Sigmoid colon (tissue), 7 donors: ENCODE results near the gene ABCG4. TPM values are rescaled to one million over a fixed set of nuclear protein-coding genes. Genes with fewer than 3 reads are reported as not detected.
A peak's percentile ranks its signal among the peaks of the same experiment; 100 is the strongest.
"Not testable (repeated sequence)": the region's sequence is repeated elsewhere in the genome, so short reads cannot be mapped to it uniquely, and the experiment has no call there.

Experiments used
- DNase-seq: peaks from one replicate; pipeline ENCODE4 v3.0.0-alpha.2; 2019
- H3K27ac ChIP-seq, 4 donors: fragments of 200-600 bp; sonication (generic); one replicate each; pipeline ENCODE4 v1.5.1; 2016 to 2019; ENCODE audit warnings: mild to moderate bottlenecking in 1 of 4
- H3K27me3 ChIP-seq, 3 donors: fragments of 200-600 bp; sonication (generic); one replicate each; pipeline ENCODE4 v1.5.1; 2019; ENCODE audit warnings: mild to moderate bottlenecking in 1 of 3
- H3K36me3 ChIP-seq, 4 donors: fragments of 200-600 bp; sonication (generic); one replicate each; pipeline ENCODE4 v1.5.1; 2016 to 2019
- H3K4me1 ChIP-seq, 4 donors: fragments of 200-600 bp; sonication (generic); one replicate each; pipeline ENCODE4 v1.5.1; 2017 to 2019
- H3K4me3 ChIP-seq, 4 donors: fragments of 200-600 bp; sonication (generic); one replicate each; pipeline ENCODE4 v1.5.1; 2017 to 2019; ENCODE audit warnings: mild to moderate bottlenecking in 2 of 4, moderate library complexity in 1 of 4
- H3K9me3 ChIP-seq, 4 donors: fragments of 200-600 bp in 3 of 4; sonication (generic) in 3 of 4; one replicate each; pipeline versions ENCODE4 v1.5.1 to v1.6.1; 2013 to 2019
- CTCF ChIP-seq, 4 experiments: fragments of 450-650 bp in 3 of 4; fragments of 200-600 bp in 1 of 4; IDR thresholded peaks; one replicate each; pipeline ENCODE4 v1.5.1; 2016 to 2019; ENCODE audit warnings: antibody characterized with exemption in 4 of 4, mild to moderate bottlenecking in 3 of 4, moderate library complexity in 2 of 4
- EP300 ChIP-seq, 4 donors: sonication (generic); formaldehyde crosslinking; IDR thresholded peaks; one replicate each; pipeline ENCODE4 v1.6.1; 2017; ENCODE audit warnings: antibody characterized with exemption in 4 of 4
- POLR2A ChIP-seq, 2 donors: fragments of 450-650 bp; IDR thresholded peaks; one replicate each; pipeline ENCODE4 v1.6.1; 2016; ENCODE audit warnings: antibody characterized with exemption in 2 of 2, mild to moderate bottlenecking in 2 of 2, moderate library complexity in 2 of 2
- POLR2AphosphoS5 ChIP-seq, 4 donors: sonication (generic); formaldehyde crosslinking; IDR thresholded peaks; one replicate each; pipeline ENCODE4 v1.6.1; 2017; ENCODE audit warnings: antibody characterized with exemption in 4 of 4
- WGBS, 2 donors: extraction: QIAGEN DNeasy Blood & Tissue Kit; methylation state at CpG; one replicate each; pipeline ENCODE4 v1.1.7; 2013; 5-methylcytosine and 5-hydroxymethylcytosine counted together
- intact Hi-C: fragments of 100-400 bp; cut with DNase I; formaldehyde crosslinking; loops from one replicate; pipeline ENCODE4 v1.15.1; 2023
- polyA plus RNA-seq, 3 donors: library from polyadenylated mRNA; stranded (reverse); fragments of 200-250 nt; gene quantifications; one replicate each; pipeline ENCODE4 v1.2.3, GENCODE V29; 2013
- total RNA-seq, 4 donors: library from RNA; depleted of rRNA; stranded (reverse); fragments of >200 nt; gene quantifications; one replicate each; pipeline ENCODE4 v1.1.0, GENCODE V29; 2016
- donor health status: healthy with polysubstance abuse.
- donor health status: Bipolar disorder and iron deficiency.
- donor health status: healthy.

The ABCG4 gene
- total and polyA plus RNA-seq, 7 donors, result under 0.01 to 0.55 (median 0.26) TPM; not detected in 2

DNA sequence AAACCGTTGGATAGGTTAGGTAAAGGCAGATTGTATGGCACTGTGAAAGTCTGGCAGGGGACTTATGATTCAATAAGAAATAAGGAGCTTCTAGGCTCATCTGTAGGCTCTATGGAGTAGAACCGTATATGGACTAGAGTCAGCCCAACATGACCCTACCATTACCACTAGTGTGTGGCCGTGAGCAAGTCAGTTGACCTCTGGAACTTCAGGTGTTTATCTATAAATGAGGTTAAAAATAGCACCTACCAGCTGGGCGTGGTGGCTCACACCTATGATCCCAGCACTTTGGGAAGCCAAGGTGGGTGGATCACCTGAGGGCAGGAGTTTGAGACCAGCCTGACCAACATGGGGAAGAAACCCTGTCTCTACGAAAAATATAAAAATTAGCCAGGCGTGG, 23.0 kb upstream of the ABCG4 start:
- Histone ChIP-seq H3K36me3 (peaks cover 17 to 59% (median 28%) of the 10 kb centered on the region in 4 donors), H3K9me3 (no peaks in the 10 kb centered on the region), H3K27ac (no peak overlapping the region), H3K4me1 (peaks cover 0 to 18% (median 11%) of the 10 kb centered on the region in 4 donors), H3K4me3 (no peak overlapping the region), H3K27me3 (no peaks in the 10 kb centered on the region)
- TF ChIP-seq POLR2AphosphoS5 (IDR thresholded peaks at IDR 0.05) (no peak), POLR2A (IDR thresholded peaks at IDR 0.05) (no peak), EP300 (IDR thresholded peaks at IDR 0.05) (no peak), CTCF (IDR thresholded peaks at IDR 0.05) (no peak)
- whole genome bisulfite sequencing, 2 donors, result 53 to 78% methylated on average over 6 of the region's 6 CpGs
- no peak for DNase-seq
- intact Hi-C loops, result no loop called here

DNA sequence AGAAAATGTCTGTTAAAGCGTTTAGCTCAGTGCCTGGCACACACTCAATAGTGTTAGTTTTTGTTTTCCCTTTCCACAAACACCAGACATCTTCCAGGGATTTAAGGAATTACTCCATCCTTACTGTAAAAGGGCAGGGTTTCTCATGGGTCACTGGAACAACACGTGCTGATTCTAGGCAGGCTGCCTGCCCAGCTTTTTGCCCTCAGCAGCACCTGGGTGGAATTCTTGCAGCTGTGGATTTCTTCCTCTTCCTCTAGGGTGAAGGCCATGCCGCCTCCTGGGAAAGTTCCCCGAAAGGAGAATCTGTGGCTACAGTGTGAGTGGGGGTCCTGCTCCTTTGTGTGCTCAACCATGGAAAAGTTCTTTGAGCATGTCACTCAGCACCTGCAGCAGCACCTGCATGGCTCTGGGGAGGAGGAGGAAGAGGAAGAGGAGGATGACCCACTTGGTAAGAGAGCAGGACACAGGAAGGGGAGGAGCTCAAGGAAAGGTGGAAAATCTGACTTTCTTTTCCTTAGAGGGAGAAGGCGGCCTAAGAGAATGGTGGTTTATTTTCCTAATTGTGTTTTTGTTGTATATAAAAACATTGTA, 22.1 kb upstream of the ABCG4 start:
- no peak for DNase-seq
- Histone ChIP-seq H3K4me1 (peaks cover 0 to 14% (median 11%) of the 10 kb centered on the region in 4 donors), H3K9me3 (no peaks in the 10 kb centered on the region), H3K27ac (peak overlapping the region in 1 of 4 donors; percentile 4), H3K27me3 (no peaks in the 10 kb centered on the region), H3K4me3 (no peak overlapping the region), H3K36me3 (peaks cover 26 to 68% (median 37%) of the 10 kb centered on the region in 4 donors)
- 59 to 69% methylated on average over 5 of the region's 5 CpGs for WGBS, 2 donors
- intact Hi-C loops, result no loop called here
- TF ChIP-seq EP300 (IDR thresholded peaks at IDR 0.05) (no peak), POLR2A (IDR thresholded peaks at IDR 0.05) (no peak), POLR2AphosphoS5 (IDR thresholded peaks at IDR 0.05) (no peak), CTCF (IDR thresholded peaks at IDR 0.05) (no peak)

GRCh38 chr11:119130662-119131061, 18.2 kb upstream of the ABCG4 start:
- Histone ChIP-seq H3K27ac (no peak overlapping the region), H3K36me3 (peaks cover 47 to 86% (median 56%) of the 10 kb centered on the region in 4 donors), H3K27me3 (no peaks in the 10 kb centered on the region), H3K4me1 (peaks cover 0 to 4% (median 0%) of the 10 kb centered on the region in 4 donors), H3K9me3 (no peaks in the 10 kb centered on the region), H3K4me3 (no peak overlapping the region)
- no peak for DNase-seq
- WGBS, 2 donors, result 79 to 80% methylated on average over 3 of the region's 3 CpGs
- intact Hi-C loops, result no loop called here
- TF ChIP-seq CTCF (IDR thresholded peaks at IDR 0.05) (no peak), POLR2A (IDR thresholded peaks at IDR 0.05) (no peak), POLR2AphosphoS5 (IDR thresholded peaks at IDR 0.05) (no peak), EP300 (IDR thresholded peaks at IDR 0.05) (no peak)

- Histone ChIP-seq H3K4me1 (no peaks in the 10 kb centered on the region), H3K36me3 (peaks cover 36 to 57% (median 49%) of the 10 kb centered on the region in 4 donors)
Observed at GRCh38 chr11:119134389-119134978, 14.4 kb upstream of the ABCG4 start.

GRCh38 chr11:119139276-119139675, 9.6 kb upstream of the ABCG4 start:
- H3K27ac ChIP-seq, H3K4me1 ChIP-seq, H3K36me3 ChIP-seq, H3K9me3 ChIP-seq, DNase-seq, H3K4me3 ChIP-seq, intact Hi-C loops, H3K27me3 ChIP-seq: not testable (repeated sequence)
- 90% methylated on average over 10 of the region's 10 CpGs for WGBS, 2 donors

More at GRCh38 chr11:119134389-119134978, 14.4 kb upstream of the ABCG4 start:
- no peak overlapping the region for H3K4me3 ChIP-seq
- DNase-seq, result no peak
- TF ChIP-seq POLR2A (IDR thresholded peaks at IDR 0.05), result no peak
- TF ChIP-seq POLR2AphosphoS5 (IDR thresholded peaks at IDR 0.05), result no peak
- TF ChIP-seq EP300 (IDR thresholded peaks at IDR 0.05), result no peak
- peak in 1 of 4 experiments; percentile 20 for TF ChIP-seq CTCF (IDR thresholded peaks at IDR 0.05)
- H3K27ac ChIP-seq, result no peak overlapping the region
- intact Hi-C loops, result no loop called here
- WGBS, 2 donors, result 53 to 74% methylated on average over 4 of the region's 4 CpGs
- H3K27me3 ChIP-seq, result peaks cover 0 to 6% (median 0%) of the 10 kb centered on the region in 3 donors
- no peaks in the 10 kb centered on the region for H3K9me3 ChIP-seq
